Activated gamma-delta T cell treated with Interleukin-2 at 50 U/mL for 16 hours (primary cell): Measurements from ENCODE around the gene ZNF664.

Experiments
- DNase-seq: peaks from one replicate; pipeline ENCODE4 v3.0.0-alpha.2; 2020

ZNF664 gene

DNA sequence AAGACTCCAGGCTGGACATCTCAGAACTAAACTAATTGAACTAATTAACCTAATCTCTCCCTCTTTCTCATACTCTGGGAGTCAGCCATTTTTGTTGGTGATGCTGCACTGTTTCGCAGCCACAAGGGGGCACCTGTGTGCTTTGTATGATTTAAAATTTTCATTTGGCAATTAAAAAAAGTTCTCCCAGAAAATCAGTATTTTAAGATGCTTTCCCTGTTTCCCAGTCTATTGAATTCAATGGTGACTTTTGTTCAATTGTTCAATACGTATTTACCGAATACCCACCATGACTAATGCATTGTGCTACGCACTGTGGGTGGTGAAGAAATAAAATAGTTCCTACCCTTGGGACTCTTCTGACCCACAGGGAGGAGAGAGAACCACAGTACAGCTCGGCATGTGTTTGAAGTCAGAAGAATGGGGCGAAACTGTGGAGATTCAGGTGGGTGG is 63.7 kb downstream of the ZNF664 start:
- peak; percentile 29 for DNase-seq

- no peak for DNase-seq
These were observed 64.3 kb downstream of the ZNF664 start for GRCh38 chr12:124037331-124037730.

DNA sequence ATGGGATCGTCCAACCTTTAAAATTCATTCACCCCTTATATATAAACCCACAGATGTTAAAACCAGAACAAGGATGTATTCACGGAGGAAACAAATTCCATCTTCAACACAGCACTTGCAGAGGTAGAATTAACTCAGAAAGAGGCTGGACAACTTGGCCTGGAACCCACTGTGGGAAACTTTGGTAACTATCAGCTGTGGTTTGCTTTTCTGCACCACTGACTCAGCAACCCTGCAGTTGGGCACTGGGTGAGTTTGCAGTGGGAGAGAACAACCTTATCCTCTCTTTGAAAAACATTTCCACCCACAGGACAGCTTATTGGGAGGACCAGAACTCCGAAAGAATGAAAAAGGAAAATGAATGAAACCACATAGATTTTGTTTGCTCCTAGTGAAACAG is 66.3 kb downstream of the ZNF664 start:
- no peak for DNase-seq

GRCh38 chr12:124040291-124040690 is 67.3 kb downstream of the ZNF664 start:
- no peak for DNase-seq

GRCh38 chr12:124040737-124041136 is 67.7 kb downstream of the ZNF664 start:
- no peak for DNase-seq

DNA sequence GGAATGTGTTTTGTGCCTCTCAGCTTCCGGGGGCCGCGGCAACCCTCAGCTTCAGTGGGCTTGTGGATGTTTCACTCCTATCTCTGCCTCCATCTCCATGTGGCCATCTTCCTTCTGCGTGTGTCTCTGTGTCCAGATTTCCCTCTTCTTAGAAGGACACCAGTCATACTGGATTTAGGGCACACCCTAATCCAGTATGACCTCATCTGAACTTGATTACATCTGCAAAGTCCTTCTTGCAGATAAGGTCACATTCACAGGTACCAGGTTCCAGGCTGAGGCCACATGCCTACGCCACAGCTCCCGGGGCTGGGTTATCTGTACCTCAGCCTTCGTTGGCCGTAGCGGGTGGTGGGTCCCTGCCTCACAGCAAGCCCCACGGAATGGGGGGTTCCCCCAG is 68.9 kb downstream of the ZNF664 start:
- DNase-seq, result no peak

DNA sequence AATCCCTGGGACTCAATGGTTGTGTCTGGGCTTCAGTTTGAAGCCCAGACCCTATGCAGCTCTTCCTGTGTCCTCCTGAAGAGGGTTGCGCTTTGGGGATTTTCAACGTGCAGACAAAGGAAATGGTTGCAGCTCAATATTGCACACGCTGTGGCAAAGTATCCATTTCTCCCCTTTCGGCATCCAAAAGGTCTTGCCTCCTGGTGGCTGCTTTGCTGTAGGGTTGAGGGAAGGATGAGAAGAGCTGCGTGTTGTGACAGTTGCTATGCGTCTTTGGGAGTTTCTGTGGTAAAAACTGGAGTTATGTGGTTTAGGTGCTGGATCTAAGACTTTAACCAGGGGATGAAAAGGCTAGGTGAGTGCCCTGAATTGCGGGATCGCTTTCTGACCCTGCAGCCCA is 71.0 kb downstream of the ZNF664 start:
- no peak for DNase-seq

- DNase-seq, result peak; percentile 17
These were observed 71.8 kb downstream of the ZNF664 start for GRCh38 chr12:124044809-124045321.

- DNase-seq, result no peak
These were observed 72.8 kb downstream of the ZNF664 start for GRCh38 chr12:124045671-124046455.

- DNase-seq, result no peak
These were observed 73.4 kb downstream of the ZNF664 start for GRCh38 chr12:124046456-124046740.

GRCh38 chr12:124047045-124047566 is 74.1 kb downstream of the ZNF664 start:
- no peak for DNase-seq

DNA sequence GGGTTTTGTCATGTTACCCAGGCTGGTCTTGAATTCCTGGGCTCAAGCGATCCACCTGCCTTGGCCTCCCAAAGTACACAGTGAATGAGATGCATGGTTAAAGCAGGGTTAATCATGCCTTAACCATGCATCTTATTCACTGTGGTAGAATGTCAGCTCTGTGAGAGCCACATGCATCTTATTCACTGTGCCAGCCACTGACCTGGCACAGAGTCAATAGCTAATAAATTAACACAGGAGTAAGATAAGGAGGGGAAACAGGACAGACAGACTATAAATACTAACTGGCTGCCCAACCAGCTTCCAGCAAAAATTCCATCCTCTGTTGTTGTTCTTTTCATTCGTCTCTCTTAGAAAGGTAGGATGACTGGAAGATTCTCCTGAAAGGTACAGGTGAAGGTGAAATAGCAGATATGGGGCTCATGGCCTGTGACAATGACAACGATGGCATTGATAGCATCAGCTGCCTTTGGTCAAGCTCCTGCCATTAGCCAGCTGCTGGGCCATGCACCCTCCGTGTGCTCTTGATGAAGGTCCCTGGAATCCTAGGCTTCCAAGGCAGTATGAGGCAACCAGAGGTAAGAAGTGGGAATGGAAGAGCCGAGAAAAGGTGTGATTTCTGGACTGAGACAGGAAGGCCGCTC is 76.6 kb downstream of the ZNF664 start:
- no peak for DNase-seq

GRCh38 chr12:124053851-124054250 is 80.8 kb downstream of the ZNF664 start:
- DNase-seq, result no peak

DNA sequence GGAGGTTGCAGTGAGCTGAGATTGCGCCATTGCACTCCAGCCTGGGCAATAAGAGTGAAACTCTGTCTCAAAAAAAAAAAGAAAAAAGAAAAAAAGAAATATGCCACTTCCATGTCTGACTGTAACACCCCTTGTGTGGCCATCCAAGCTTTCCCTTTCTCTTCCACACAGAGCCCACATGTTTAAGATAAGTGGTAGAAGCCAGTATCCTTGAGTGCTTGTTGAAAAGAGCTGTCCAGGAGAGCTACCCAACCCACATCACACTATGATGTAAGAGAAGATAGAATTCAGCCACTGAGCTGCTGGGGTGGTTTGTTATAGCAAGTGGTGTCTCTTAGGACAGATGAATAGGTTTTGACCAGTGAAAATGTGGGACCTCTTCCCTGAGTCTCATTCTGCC is 82.1 kb downstream of the ZNF664 start:
- no peak for DNase-seq

- no peak for DNase-seq
These were observed 84.7 kb downstream of the ZNF664 start for GRCh38 chr12:124057691-124058090.

DNA sequence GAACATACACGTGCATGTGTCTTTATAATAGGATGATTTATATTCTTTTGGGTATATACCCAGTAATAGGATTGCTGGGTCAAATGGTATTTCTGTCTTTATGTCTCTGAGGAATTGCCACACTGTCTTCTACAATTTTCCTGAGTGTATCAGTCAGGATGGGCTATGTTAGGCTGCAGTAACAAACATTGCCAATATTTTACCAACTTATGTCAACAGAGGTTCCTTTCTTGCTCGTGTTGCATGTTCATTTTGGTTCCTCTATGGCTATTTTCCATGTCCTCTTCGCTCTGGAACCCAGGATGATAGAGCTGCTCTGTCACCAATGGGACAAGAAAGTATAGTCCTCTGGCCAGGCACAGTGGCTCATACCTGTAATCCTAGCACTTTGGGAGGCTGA is 86.7 kb downstream of the ZNF664 start:
- no peak for DNase-seq
